Measurements from ENCODE around the gene RTN4R.
"Not testable (repeated sequence)": the region's sequence is repeated elsewhere in the genome, so short reads cannot be mapped to it uniquely, and the experiment has no call there.

Gene RTN4R

DNA sequence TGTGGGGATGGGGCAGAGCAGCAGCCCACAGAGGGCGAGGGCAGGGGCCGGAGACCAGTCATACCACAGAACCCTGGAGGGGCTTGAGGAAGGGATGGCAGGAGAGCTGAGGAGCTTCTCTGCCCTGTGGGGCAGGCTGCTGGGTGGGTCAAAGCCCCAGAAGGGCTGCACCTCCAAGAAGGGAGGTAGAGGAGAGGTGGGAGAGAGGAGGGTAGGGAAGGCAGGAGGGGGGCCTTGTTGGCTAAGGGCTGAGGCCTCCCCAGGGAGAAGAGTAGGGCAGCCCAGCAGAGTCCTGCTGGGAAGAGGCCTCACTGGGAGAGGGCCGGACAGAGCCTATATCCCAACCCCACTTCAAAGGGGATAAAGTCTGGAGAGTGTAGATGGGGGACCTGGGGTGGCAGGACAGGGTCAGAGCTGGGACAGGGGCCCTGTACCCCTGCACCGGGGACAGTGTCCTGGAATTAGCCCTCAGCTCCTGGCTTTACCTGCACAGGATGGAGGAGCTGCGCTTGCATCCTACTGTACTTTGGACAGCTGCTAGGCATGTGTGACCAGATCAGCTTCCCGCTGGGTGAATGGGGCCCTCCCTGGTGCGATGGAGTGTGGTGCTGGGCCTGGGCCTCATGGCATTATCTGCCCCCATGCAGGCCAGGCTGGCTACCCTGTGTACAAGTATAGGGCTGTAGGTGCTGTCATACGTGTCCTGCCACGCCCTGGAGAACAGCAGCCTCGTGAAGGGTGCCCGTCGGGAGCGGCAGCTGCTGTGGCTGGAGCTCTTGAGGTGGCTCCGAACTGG lies 44.5 kb upstream of the RTN4R start:
- no peak for TF ChIP-seq CTCF (IDR thresholded peaks at IDR 0.05; ENCODE audit: low read depth, low read length)
- no peak overlapping the region for H3K4me3 ChIP-seq (ENCODE audit: low read depth, low read length)

DNA sequence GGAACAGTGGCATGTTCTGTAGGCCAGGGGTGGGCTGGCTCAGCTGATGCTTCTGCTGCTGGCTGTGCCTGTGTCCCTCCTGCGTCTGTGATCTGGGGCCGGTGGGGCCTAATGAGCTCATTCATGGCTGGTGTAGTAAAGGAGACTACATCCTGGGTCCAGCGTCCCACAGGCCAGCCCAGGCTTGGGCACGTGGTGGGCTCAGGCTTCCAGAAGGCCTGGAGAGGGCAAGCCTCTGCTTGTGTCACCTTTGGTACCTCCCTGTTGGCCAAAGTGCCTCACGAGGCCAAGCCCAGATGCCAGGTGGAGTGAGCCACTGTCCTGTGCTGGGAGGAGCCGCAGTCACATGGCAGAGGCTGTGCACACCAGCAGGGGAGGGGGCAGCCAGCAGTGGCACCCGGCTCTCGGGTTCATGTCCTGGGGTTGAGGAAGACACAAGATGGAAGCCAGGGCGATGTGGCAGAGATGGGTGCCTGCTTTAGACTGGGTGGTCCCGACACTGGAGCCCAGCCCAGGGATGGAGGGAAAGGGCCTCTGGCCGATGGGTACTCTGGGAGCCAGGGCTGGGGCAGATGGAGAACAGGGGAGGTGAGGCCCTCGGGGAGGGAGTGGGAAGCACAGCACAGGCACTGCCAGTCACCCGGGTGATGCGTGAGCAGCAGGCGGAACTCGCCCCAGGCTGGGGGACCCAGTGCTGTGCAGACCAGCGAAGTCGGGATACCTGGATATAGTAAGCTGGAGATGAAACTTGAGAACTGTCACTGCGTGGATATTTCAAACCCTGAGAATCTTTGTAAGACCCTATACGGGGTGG lies 43.3 kb upstream of the RTN4R start:
- H3K4me3 ChIP-seq (ENCODE audit: low read depth, low read length): not testable (repeated sequence)

- H3K4me3 ChIP-seq (ENCODE audit: low read depth, low read length): not testable (repeated sequence)
These were observed 42.7 kb upstream of the RTN4R start for GRCh38 chr22:20310773-20311172.

DNA sequence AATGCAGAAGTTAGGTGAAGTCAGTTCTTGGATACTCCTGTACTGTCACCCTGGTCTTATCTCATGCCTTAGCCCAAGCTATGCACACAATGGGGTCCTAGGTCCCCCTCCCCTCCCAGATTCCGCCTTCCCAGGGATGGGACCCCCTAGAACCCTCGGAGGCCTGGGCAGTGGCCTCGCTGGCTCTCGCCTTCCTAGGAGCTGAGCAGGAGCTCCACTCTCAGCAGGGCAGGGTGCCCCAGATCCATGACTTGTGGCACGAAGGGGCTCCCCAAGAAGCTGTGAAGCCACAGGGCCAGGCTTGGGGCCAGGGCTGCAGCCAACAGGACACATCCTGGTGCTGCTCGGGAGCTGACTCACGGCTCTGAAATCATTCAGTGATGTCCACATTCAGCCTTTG lies 42.1 kb upstream of the RTN4R start:
- not testable (repeated sequence) for H3K4me3 ChIP-seq (ENCODE audit: low read depth, low read length)

GRCh38 chr22:20308806-20309650 lies 40.9 kb upstream of the RTN4R start:
- H3K4me3 ChIP-seq (ENCODE audit: low read depth, low read length): not testable (repeated sequence)

- not testable (repeated sequence) for H3K4me3 ChIP-seq (ENCODE audit: low read depth, low read length)
These were observed 39.6 kb upstream of the RTN4R start for GRCh38 chr22:20307448-20308447.

DNA sequence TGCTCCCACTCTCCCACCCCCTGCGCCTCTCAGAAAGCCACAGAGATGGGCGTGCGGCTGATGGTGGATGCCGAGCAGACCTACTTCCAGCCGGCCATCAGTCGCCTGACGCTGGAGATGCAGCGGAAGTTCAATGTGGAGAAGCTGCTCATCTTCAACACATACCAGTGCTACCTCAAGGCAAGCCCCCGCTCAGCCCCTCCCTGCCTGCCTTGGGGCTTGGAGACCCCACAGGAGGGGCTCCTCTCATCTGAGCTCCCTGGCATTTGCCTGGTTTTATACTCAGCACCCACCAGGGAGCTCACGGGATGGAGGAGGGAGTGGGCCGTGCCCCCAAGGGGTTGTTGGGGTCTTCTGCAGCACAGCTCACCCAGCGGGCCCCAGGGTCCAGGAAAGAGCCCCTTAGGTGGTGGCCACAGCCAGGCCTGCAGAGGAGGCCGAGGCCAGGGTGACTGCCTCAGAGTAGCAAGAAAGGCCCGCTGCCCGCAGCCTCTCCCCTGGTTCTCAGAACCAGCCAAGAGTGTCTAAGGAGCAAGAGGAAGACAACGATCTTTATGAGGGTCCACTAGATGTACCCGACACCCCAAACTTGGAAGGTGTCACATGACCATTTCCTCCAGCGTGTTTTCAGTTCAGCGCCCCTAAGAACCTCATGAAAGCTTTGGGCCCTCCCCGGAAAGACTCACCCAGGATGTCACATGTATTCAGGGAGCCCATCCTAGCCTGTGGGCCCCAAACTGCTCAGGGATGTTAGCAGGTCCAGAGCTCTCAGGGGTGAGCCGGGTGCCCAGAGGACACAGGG lies 38.7 kb upstream of the RTN4R start:
- not testable (repeated sequence) for H3K4me3 ChIP-seq (ENCODE audit: low read depth, low read length)

DNA sequence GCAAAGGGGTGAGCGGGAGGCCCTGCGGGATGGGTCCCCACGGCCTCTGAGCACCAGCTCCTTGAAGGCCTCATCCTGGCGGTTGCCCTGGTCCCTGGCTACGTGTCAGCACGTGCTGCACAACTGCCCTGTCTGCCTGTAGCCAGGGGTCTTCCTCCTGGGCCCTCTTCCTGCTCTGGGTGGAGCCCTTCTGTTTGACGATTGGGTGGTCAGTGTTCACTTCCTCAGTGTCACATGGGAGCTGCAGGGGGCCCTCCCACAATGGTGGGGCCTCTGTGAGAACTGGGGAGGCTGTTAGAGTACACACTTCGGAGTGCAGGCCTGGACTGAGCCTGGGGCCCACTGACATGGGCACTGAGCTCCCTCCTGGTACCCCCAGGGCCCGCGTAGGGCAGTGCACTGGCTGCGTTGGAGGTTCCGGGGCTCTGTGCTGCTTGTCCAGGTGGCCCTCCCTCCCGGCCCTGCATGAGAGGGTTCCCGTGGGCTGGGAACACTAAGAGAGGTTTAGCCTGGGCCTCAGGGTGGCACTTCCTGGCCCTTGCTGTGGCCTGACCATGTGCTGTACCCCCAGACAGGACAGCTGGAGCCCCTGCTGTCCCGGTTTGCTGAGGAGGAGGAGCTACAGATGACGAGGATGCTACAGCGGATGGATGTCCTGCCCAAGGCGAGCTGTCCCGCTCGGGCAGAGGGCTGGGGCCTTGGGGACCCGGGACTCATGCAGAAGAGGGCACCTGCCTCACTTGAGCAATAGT lies 38.0 kb upstream of the RTN4R start:
- TF ChIP-seq CTCF (IDR thresholded peaks at IDR 0.05; ENCODE audit: low read depth, low read length): no peak
- H3K4me3 ChIP-seq (ENCODE audit: low read depth, low read length): no peak overlapping the region

- not testable (repeated sequence) for H3K4me3 ChIP-seq (ENCODE audit: low read depth, low read length)
These were observed 37.2 kb upstream of the RTN4R start for GRCh38 chr22:20305230-20305893.
